Vagina (tissue), 2 donors: ENCODE results near the gene EFNA4.

Experiments
- CTCF ChIP-seq, 3 experiments: fragments of 450-650 bp in 2 of 3; fragments of 200-600 bp in 1 of 3; sonication (generic) in 1 of 3; IDR thresholded peaks; one replicate each; pipeline ENCODE4 v1.5.1; 2017 to 2019; ENCODE audit warnings: antibody characterized with exemption in 3 of 3, mild to moderate bottlenecking in 2 of 3, moderate library complexity in 2 of 3
- POLR2A ChIP-seq, 2 donors: fragments of 450-650 bp; IDR thresholded peaks; one replicate each; pipeline ENCODE4 v1.6.1; 2017; ENCODE audit warnings: antibody characterized with exemption in 2 of 2, mild to moderate bottlenecking in 2 of 2, moderate library complexity in 2 of 2
- POLR2AphosphoS5 ChIP-seq, 2 donors: sonication (generic); formaldehyde crosslinking; IDR thresholded peaks; one replicate each; pipeline ENCODE4 v1.9.0; 2017; ENCODE audit warnings: antibody characterized with exemption in 2 of 2, mild to moderate bottlenecking in 2 of 2, low read depth in 1 of 2; ENCODE audit not compliant: insufficient read depth in 1 of 2

GRCh38 chr1:155053531-155054105 is 9.9 kb upstream of the EFNA4 start:
- TF ChIP-seq CTCF (IDR thresholded peaks at IDR 0.05) (no peak), POLR2AphosphoS5 (IDR thresholded peaks at IDR 0.05; ENCODE audit: insufficient read depth in 1 of 2, low read depth in 1 of 2) (no peak), POLR2A (IDR thresholded peaks at IDR 0.05) (no peak)
